DLD1 (cell line): ENCODE measurements around the gene SERPINI1.

Experiments used
- in situ Hi-C: cut with HindIII; loops from 2 replicates; pipeline ENCODE4 v1.10.0; 2017; ENCODE audit warnings: low sequenced_read_pairs

Gene SERPINI1, protein sequence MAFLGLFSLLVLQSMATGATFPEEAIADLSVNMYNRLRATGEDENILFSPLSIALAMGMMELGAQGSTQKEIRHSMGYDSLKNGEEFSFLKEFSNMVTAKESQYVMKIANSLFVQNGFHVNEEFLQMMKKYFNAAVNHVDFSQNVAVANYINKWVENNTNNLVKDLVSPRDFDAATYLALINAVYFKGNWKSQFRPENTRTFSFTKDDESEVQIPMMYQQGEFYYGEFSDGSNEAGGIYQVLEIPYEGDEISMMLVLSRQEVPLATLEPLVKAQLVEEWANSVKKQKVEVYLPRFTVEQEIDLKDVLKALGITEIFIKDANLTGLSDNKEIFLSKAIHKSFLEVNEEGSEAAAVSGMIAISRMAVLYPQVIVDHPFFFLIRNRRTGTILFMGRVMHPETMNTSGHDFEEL

DNA sequence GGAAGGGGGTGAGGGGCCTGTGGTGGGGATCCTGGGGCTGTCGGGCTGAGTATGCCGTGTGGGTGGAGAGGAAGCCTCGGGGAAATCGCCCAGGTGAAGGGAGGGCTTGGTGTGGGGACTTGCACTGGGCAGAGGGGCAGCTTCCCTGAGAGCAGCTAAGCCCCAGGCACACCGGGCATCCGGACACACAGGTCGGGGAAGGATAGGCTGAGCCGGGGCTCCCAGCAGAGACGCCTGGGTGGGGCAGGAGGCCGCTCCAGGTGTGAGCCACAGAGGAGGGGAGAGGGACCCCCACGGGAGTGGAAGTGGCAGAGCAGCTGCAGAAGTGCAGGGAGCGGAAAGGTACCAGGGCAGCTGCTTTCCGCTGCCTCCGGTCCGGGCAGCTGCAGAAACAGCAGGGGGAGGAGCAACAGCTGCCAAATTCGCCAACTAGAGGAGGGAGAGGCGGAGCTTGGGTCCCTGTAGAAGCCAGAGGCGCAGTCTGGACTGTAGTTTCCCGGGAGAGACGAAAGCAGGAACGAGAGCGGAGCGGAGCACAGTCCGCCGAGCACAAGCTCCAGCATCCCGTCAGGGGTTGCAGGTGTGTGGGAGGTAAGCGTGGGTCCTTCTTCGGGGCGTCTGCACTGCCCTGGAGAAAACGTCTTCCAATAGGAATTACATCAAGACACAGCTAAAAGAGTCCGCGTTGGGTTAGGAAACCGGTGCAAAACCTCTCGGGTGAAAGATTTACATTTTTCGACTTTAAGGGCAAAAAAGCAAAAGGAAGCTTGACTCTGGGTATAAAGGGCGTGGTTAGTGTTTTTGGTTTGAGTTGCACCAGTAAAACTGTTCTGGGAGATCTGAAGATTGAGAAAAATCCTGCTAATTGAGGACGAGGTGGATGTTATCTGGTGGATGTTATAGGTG, at the start of gene SERPINI1:
Gene SERPINI1 (plus strand): TSS at position 489 of the 906 bp plus-strand sequence. CDS start 53,408 bp downstream, outside the sequence.
- in situ Hi-C loops, result no loop called here

DNA sequence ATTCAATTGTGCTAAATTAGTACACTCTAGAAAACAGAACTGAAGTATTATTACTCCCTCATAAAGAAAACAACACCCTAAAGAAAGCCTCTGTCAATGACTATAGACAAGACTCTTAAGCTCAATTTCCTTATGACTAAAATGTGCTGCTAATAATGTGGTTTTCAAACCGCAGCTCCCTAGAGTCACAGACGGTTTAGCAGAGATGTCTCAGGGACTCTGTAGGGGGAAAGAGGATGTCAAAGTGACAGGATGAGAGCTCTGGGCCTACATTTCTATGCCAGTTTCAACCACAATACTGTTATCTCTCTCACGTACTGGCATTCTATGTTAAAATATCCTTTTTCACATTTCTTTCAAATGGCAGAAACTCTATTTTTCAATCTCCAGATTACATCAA, 44.2 kb upstream of the SERPINI1 start:
- in situ Hi-C loops, result no loop called here

DNA sequence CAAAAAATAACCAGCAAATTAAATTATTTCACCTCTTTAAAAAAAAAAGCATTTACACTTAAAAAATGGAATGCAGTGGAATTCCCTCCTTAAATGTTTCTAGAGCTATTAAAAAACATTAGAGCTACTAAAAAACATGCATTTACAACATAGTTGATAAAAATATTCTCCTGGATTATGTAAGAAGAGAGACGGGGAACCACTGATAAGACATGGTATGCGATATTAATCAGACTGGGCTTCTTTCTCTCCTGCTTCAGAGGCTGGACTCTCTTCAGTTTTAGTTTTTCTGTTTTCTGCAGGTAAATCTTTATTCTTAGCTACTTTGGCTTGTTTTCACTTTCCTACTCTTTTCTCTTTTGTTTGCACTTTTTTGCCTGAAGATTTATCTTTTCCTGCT, 41.4 kb upstream of the SERPINI1 start:
- in situ Hi-C loops, result no loop called here

DNA sequence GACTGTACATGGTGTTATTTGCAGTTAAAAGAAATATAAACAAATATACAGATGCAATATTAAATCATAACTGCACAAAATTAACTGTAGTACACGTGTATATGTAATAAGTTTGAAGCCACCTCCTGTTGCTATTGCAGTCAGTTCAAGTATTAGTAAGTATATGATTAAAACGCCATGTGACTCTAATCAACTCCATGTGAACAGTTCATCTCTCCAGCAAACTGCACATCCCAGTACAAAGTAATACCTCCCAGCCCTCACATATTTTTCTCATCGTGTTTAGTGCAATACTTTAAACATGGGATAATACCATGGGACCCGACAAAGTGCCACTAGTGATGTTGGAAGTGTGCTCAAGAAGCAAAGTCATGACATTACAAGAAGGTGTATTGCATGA, 35.5 kb upstream of the SERPINI1 start:
- in situ Hi-C loops, result no loop called here

GRCh38 chr3:167700926-167701325, 34.6 kb upstream of the SERPINI1 start:
- in situ Hi-C loops, result no loop called here

DNA sequence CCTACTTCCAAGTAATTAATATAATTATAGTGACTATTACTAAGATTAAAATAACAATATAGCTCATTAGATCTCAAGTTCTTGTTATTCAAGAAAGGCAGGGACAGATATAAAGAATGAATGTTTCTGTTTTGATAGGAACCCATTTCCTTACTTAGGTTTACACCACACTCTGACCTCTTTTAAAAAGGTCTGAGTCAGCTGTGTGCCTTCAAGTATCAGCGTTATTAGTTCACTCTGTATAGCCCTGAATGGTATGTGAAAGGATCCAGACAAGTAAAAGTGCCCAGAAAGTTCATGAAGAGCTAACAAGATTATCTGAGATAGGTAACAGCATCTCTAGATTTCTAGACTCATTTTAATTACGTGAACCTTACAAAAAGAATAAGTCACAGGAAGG, 29.7 kb upstream of the SERPINI1 start:
- in situ Hi-C loops, result no loop called here

DNA sequence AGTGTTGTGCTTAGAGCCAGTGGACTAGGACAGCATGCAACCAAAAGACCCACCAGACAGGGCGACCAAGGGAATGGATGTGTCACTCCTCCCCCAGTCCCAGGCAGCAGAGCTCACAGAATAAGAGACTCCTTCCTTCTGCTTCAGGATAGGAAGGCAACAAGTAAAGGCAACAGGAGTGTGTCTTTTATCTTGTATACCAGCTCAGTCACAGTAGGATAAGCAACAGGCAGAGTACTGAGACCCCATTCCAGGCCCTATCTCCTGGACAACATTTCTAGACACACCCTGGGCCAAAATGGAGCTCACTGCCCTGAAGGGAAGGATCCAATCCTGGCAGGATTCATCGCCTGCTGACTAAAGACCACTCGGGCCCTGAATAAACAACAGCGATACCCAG, 25.8 kb upstream of the SERPINI1 start:
- in situ Hi-C loops, result no loop called here

- in situ Hi-C loops, result no loop called here
Measured at GRCh38 chr3:167710552-167710951, 25.0 kb upstream of the SERPINI1 start.

DNA sequence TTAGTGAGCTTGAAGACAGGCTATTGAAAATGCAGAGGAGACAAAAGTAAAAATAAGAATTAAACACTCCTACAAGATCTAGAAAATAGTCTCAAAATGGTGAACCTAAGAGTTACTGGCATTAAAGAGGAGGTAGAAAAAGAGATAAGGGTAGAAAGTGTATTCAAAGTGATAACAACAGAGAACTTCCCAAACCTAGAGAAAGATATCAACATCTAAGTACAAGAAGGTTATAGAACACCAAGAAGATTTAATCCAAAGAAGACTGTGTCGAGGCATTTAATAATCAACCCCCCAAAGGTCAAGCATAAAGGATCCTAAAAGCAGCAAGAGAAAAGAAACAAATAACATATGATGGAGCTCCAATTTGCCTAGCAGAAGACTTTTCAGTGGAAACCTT, 24.1 kb upstream of the SERPINI1 start:
- in situ Hi-C loops, result no loop called here

DNA sequence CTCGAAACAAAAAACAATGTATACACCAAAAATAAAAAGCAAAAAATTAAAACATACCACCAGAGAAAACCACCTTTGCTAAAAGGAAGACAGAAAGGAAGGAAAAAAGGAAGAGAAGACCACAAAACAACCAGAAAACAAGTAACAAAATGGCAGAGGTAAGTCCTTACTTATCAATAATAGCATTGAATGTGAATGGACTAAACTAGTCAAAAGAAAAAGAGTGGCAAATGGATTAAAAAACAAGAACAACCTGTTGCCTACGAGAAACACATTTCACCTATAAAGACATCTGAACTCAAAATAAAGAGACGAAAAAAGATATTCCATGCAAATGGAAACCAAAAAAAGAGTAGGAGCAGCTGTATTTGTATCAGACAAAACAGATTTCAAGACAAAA, 23.1 kb upstream of the SERPINI1 start:
- in situ Hi-C loops, result no loop called here

- in situ Hi-C loops, result no loop called here
Measured at GRCh38 chr3:167714871-167715270, 20.6 kb upstream of the SERPINI1 start.

- in situ Hi-C loops, result no loop called here
Measured at GRCh38 chr3:167716920-167717319, 18.6 kb upstream of the SERPINI1 start.

DNA sequence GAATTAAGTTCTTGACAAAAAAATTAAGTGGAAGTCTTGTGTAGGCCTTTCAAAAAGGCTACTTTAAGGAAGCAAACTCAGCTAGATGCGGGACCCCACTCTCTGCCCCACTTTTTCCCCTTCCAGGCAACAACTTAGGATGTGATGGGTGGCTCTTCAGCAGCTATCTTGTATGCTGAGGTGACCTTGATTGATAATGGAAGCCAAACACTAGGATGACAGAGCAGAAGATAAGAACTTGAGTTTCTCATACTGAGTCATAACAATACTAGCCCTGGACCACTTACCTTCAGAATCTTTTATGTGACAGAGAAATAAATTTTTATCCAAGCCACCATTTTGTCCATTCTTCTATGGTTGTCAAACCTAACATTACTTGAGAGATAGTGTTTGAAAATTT, 16.9 kb upstream of the SERPINI1 start:
- in situ Hi-C loops, result no loop called here

GRCh38 chr3:167723025-167723512, 12.5 kb upstream of the SERPINI1 start:
- in situ Hi-C loops, result no loop called here

DNA sequence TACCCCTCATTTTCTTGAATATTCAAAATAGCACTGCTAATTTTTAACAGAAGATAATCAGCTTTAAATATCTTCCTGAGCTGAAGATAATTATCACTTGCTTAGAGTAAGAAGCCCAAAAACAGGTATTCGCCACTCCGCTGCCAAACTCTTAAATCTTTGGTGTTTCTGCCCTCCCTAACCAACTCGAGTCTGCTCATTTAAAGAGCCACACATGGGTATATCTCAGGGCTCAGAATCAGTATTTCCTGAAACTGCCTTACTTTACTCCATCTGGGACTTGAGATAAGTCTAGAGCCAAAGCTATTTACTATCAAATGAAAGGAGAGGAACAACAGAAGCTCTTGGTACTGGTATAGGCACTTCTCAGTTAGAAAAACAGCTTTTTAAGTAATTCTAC, 11.6 kb upstream of the SERPINI1 start:
- in situ Hi-C loops, result no loop called here

DNA sequence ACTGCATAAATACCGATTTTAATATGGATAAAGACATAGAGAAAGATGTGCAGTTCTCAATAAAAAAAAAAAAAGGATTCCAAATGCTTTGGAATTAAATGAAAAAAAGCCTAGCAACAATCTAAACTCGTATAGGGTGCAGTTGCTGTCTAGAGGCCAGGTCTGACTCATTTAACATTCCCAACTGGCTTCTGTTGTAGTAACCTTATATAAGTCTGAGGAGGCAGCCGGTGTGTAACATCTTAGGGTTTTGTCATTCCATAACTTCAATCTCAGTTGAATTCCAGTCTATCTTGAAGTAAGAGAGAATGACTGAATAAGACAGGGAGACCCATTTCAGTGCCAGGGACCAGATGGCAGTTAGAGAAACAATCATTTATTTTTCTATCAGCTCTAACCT, 7.3 kb upstream of the SERPINI1 start:
- in situ Hi-C loops, result no loop called here

GRCh38 chr3:167728632-167729323, 6.7 kb upstream of the SERPINI1 start:
- in situ Hi-C loops, result no loop called here

DNA sequence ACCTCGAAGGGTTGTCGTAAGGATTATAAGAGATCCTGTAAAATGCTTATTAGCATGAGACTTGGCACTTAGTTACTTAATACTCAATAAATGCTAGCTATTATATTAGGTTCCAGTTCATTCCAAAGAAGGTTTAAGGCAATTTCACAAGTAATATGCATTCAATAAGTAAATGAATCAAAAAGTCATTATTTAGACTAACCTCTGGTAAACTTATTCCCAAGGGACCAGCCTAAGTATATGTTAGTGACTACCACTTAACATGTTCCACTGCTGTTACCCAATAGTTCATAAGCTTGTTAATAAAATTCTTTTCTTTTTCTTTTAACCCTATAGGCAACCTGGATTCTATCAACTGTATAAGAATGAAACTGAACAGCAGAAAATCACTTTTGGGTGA, 5.9 kb upstream of the SERPINI1 start:
- in situ Hi-C loops, result no loop called here

- in situ Hi-C loops, result no loop called here
Measured at GRCh38 chr3:167731393-167731792, 4.1 kb upstream of the SERPINI1 start.

DNA sequence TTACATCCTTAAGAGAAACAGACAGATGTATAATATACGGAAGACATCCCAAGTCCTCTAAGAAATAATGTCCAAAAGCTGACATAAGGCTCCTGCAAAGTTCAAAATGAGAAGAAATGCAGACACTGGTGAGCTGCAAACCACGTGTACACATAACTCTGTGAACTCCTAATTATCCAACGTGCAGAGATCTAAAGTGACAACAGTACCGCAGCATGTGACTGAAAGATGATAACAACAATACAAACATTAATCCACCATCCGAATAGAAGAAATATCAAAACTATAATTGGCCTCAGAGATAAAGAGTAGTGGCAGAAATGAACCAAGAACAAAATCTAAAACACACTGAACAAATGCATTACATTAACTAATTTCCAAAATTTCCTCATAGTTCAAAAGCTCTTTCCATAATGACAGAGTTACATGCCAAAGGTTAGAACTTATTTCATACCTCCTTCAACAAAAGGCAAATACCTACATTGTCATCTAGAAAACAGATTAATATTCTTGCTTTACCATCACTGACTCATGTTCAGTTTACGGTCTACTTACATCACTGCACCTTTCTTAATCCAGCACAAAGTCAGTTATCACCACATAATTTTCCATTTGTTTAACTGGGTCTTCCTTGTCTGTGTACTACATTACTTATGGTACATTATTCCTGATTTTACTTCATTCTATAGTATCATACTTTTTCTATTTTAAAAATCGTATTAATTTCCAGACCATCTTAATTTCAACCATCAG, 3.0 kb upstream of the SERPINI1 start:
- in situ Hi-C loops, result no loop called here
